HepG2 (cell line): ENCODE results near the gene SERTM2. TPM values are rescaled to one million over a fixed set of nuclear protein-coding genes. Genes with fewer than 3 reads are reported as not detected.

Experiments
- ATAC-seq: fragments of 200-7000 bp; cut with Tn5 transposase; 3 replicates; pipeline ENCODE4 v1.9.1; 2020; ENCODE audit warnings: mild to moderate bottlenecking, moderate library complexity
- BruUV-seq: library from RNA; stranded (reverse); fragments of 400-500 nt; replicated peaks from 2 replicates; lab custom pipeline; 2021; lab: Mats Ljungman, UMichigan
- CTCF ChIA-PET: fragments of 300-600 bp; formaldehyde crosslinking; extraction: SDS; loops from one replicate; lab custom pipeline; 2021; ENCODE audit warnings: low total read pairs, inconsistent platforms, low intra/inter-chr PET ratio; lab: Yijun Ruan, JAX
- POLR2A ChIA-PET: fragments of 350-600 bp; sonication (Branson Sonifier 250); formaldehyde crosslinking; loops from one replicate; lab custom pipeline; 2020; ENCODE audit warnings: antibody characterized with exemption, inconsistent platforms; lab: Yijun Ruan, JAX
- DNase-seq: peaks from one replicate; pipeline ENCODE4 v3.0.0-alpha.2; 2015; ENCODE audit warnings: low spot score
- FAIRE-seq: peaks from 3 replicates; lab custom pipeline; 2011; peaks lifted over from hg19 to GRCh38; lab: Jason Lieb, UNC
- H2AFZ ChIP-seq: one replicate; pipeline ENCODE4 v1.6.1; 2011; ENCODE audit warnings: low read length, inconsistent platforms
- H3K27ac ChIP-seq: fragments of 300-600 bp; 3 replicates; pipeline ENCODE4 v1.8.0; 2011; ENCODE audit warnings: mixed run types, mild to moderate bottlenecking, mixed read lengths, low read length, inconsistent platforms; ENCODE audit not compliant: insufficient read depth; ENCODE audit errors: extremely low read length
- H3K27me3 ChIP-seq, 2 experiments: fragments of 200-600 bp in 1 of 2; 2 replicates in 1 of 2; 3 replicates in 1 of 2; pipeline versions ENCODE4 v1.6.0 to v1.8.0; 2011; ENCODE audit warnings: low read length in 2 of 2, mild to moderate bottlenecking in 2 of 2, moderate library complexity in 2 of 2, inconsistent platforms in 1 of 2; ENCODE audit not compliant: insufficient read depth in 2 of 2, control insufficient read depth in 1 of 2
- H3K36me3 ChIP-seq, 2 experiments: fragments of 200-600 bp in 1 of 2; replicated peaks in 1 of 2; 2 replicates in 1 of 2; 3 replicates in 1 of 2; pipeline versions ENCODE4 v1.5.1 to v1.8.0; 2011; ENCODE audit warnings: low read length in 2 of 2, inconsistent platforms in 1 of 2; ENCODE audit not compliant: insufficient read depth in 2 of 2, control insufficient read depth in 1 of 2
- H3K4me1 ChIP-seq: 2 replicates; pipeline ENCODE4 v1.5.1; 2012; ENCODE audit warnings: low read length, inconsistent platforms; ENCODE audit not compliant: insufficient read depth
- H3K4me2 ChIP-seq: 2 replicates; pipeline ENCODE4 v1.6.0; 2011; ENCODE audit warnings: low read depth, low read length, inconsistent platforms
- H3K4me3 ChIP-seq, 3 experiments: fragments of 200-600 bp in 1 of 3; sonication (generic), shearing (Covaris generic) in 1 of 3; replicated peaks in 1 of 3; 2 replicates each; pipeline ENCODE4 v1.5.1; 2011 to 2016; ENCODE audit warnings: low read length in 3 of 3, inconsistent platforms in 2 of 3, low read depth in 2 of 3, mild to moderate bottlenecking in 2 of 3, control low read depth in 1 of 3, mixed read lengths in 1 of 3; ENCODE audit not compliant: insufficient read depth in 1 of 3
- H3K79me2 ChIP-seq: one replicate; pipeline ENCODE4 v1.6.1; 2011; ENCODE audit warnings: low read length, inconsistent platforms; ENCODE audit not compliant: insufficient read depth
- H3K9ac ChIP-seq: 2 replicates; pipeline ENCODE4 v1.6.0; 2011; ENCODE audit warnings: mild to moderate bottlenecking, low read depth, low read length, inconsistent platforms; ENCODE audit not compliant: insufficient read depth
- H3K9me3 ChIP-seq: 2 replicates; pipeline ENCODE4 v1.5.1; 2012; ENCODE audit warnings: mild to moderate bottlenecking, low read length
- H4K20me1 ChIP-seq: 2 replicates; pipeline ENCODE4 v1.6.0; 2011; ENCODE audit warnings: inconsistent platforms, mild to moderate bottlenecking, low read length, moderate library complexity; ENCODE audit not compliant: insufficient read depth
- FOXM1 ChIP-seq: sonication (generic); formaldehyde crosslinking; IDR thresholded peaks from 2 replicates; pipeline ENCODE4 v1.5.0; 2020; ENCODE audit warnings: missing genetic modification reagents
- NFIB ChIP-seq: sonication (generic); formaldehyde crosslinking; IDR thresholded peaks from 2 replicates; pipeline ENCODE4 v1.9.0; 2021; ENCODE audit warnings: missing genetic modification reagents, mild to moderate bottlenecking, borderline replicate concordance
- RELA ChIP-seq: sonication (generic); formaldehyde crosslinking; IDR thresholded peaks from 2 replicates; pipeline ENCODE4 v1.4.0; 2020; ENCODE audit warnings: missing genetic modification reagents
- RNF2 ChIP-seq: fragments of 450-650 bp; conservative IDR thresholded peaks from 2 replicates; pipeline ENCODE4 v1.6.1; 2016; ENCODE audit warnings: low read depth
- ZC3H4 ChIP-seq: sonication (generic); formaldehyde crosslinking; IDR thresholded peaks from 2 replicates; pipeline ENCODE4 v1.4.0; 2020; ENCODE audit warnings: missing genetic modification reagents, borderline replicate concordance
- ZFP36L1 ChIP-seq: sonication (generic); formaldehyde crosslinking; IDR thresholded peaks from 2 replicates; pipeline ENCODE4 v1.8.0; 2022; ENCODE audit warnings: mild to moderate bottlenecking, missing genetic modification reagents, moderate library complexity
- ZNF101 ChIP-seq: sonication (generic); formaldehyde crosslinking; IDR thresholded peaks from 2 replicates; pipeline ENCODE4 v1.4.0; 2020; ENCODE audit warnings: mild to moderate bottlenecking, low read depth, missing genetic modification reagents, borderline replicate concordance
- ZNF567 ChIP-seq: sonication (generic); formaldehyde crosslinking; IDR thresholded peaks from 2 replicates; pipeline ENCODE4 v1.8.1; 2023; ENCODE audit warnings: mild to moderate bottlenecking, missing genetic modification reagents, borderline replicate concordance
- in situ Hi-C: cut with HindIII; loops from 2 replicates; pipeline ENCODE4 v1.10.0; 2017; ENCODE audit warnings: low pct_unique_long_range_greater_than_20kb; ENCODE audit not compliant: extremely low pct_ligation_motif_present
- intact Hi-C: fragments of 100-400 bp; cut with micrococcal nuclease; formaldehyde crosslinking; loops from one replicate; pipeline ENCODE4 v1.10.0; 2022; ENCODE audit not compliant: unreplicated experiment
- polyA plus RNA-seq, 8 experiments: library from polyadenylated mRNA; depleted of rRNA in 3 of 8; stranded (reverse) in 7 of 8; unstranded in 1 of 8; fragments of >200 nt; fragmentation: Illumina TruSeq in 4 of 8; extraction: Trizol in 4 of 8; gene quantifications; 2 replicates each; pipeline versions ENCODE4 v1.2.1 to v1.2.3, GENCODE V29; 2011 to 2016; ENCODE audit warnings: low read depth in 4 of 8, missing spikeins in 1 of 8, mixed read lengths in 1 of 8; ENCODE audit not compliant: insufficient read depth in 1 of 8
- total RNA-seq, 5 experiments: library from RNA; depleted of rRNA; stranded (reverse); fragments of >200 nt; fragmentation: Illumina TruSeq; extraction: Trizol; gene quantifications; 2 replicates each; pipeline ENCODE4 v1.2.3, GENCODE V29; 2016; ENCODE audit warnings: low read depth in 1 of 5
- TF ChIP-seq, protein P1 (sequence below): sonication (generic); formaldehyde crosslinking; IDR thresholded peaks from 2 replicates; pipeline ENCODE4 v1.5.0; 2020; ENCODE audit warnings: missing genetic modification reagents
- TF ChIP-seq, protein P2 (sequence below): sonication (generic); formaldehyde crosslinking; IDR thresholded peaks from 2 replicates; pipeline ENCODE4 v1.9.0; 2021; ENCODE audit warnings: missing genetic modification reagents, borderline replicate concordance
- TF ChIP-seq, protein P3 (sequence below): sonication (generic); formaldehyde crosslinking; IDR thresholded peaks from 2 replicates; pipeline ENCODE4 v1.5.0; 2020; ENCODE audit warnings: missing genetic modification reagents, mild to moderate bottlenecking, borderline replicate concordance

SERTM2 gene
- total and polyA plus RNA-seq, 2 of the 13 experiments (the other 11 are each of a cell fraction or from before 2014, with no cell fraction given): not detected

DNA sequence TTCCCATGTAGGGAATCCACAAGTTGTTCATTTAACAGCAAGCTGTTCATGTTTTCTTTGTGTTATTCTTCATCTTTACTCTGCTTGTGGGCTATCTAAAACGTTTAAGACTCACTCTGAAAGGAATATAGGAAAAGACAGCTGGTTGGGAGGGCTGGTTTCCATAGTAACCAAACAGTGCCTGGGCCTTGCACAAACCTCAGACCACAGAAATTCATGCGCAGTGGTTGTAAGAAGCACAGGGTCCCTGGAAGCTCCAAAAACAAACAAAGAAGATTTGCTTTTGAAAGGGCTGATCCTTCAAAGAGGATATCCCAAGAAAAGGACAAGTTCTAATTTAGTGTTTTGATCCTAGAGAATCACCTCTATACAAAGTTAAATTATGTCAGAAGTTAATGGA, 7.8 kb downstream of the SERTM2 start (continued):
- TF ChIP-seq NFIB (CRISPR knock-in tag): no peak
- TF ChIP-seq RELA (CRISPR knock-in tag): no peak
- TF ChIP-seq, all 625 proteins: peak for 0

DNA sequence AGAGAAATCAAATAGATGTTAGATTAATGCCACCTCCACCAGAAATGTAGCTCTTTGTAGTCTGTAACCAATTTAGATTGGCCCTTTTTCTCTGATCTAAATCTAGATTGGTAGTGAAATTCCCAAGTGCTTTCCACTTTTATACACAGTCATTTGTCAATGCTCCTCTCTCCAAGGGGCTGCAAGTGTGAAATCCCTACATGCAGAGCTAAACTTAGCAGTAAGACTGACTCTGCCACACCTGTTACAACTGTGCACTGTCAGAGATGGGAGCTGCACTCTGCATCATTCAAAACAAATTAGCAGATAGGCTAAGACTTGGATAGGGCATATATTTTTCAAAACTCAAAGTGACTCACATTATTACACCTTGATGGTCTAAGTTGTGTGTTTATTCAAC, 9.1 kb downstream of the SERTM2 start:
- DNase-seq (no peak), FAIRE-seq (no peak), ATAC-seq (no peak)
- H2AFZ ChIP-seq: no peak overlapping the region
- H3K36me3 ChIP-seq: no peaks in the 10 kb centered on the region
- no peak overlapping the region for H3K4me3 ChIP-seq
- H4K20me1 ChIP-seq: no peaks in the 10 kb centered on the region
- CTCF ChIA-PET: no interaction called here
- no peak overlapping the region for H3K4me2 ChIP-seq
- intact Hi-C loops (no loop called here), in situ Hi-C loops (no loop called here)
- TF ChIP-seq ZNF567 (CRISPR knock-in tag): no peak
- TF ChIP-seq FOXM1 (CRISPR knock-in tag): no peak
- no peak for TF ChIP-seq ZNF101 (CRISPR knock-in tag)
- TF ChIP-seq, protein P1, sequence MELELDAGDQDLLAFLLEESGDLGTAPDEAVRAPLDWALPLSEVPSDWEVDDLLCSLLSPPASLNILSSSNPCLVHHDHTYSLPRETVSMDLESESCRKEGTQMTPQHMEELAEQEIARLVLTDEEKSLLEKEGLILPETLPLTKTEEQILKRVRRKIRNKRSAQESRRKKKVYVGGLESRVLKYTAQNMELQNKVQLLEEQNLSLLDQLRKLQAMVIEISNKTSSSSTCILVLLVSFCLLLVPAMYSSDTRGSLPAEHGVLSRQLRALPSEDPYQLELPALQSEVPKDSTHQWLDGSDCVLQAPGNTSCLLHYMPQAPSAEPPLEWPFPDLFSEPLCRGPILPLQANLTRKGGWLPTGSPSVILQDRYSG (CRISPR knock-in tag): no peak
- TF ChIP-seq, protein P2, sequence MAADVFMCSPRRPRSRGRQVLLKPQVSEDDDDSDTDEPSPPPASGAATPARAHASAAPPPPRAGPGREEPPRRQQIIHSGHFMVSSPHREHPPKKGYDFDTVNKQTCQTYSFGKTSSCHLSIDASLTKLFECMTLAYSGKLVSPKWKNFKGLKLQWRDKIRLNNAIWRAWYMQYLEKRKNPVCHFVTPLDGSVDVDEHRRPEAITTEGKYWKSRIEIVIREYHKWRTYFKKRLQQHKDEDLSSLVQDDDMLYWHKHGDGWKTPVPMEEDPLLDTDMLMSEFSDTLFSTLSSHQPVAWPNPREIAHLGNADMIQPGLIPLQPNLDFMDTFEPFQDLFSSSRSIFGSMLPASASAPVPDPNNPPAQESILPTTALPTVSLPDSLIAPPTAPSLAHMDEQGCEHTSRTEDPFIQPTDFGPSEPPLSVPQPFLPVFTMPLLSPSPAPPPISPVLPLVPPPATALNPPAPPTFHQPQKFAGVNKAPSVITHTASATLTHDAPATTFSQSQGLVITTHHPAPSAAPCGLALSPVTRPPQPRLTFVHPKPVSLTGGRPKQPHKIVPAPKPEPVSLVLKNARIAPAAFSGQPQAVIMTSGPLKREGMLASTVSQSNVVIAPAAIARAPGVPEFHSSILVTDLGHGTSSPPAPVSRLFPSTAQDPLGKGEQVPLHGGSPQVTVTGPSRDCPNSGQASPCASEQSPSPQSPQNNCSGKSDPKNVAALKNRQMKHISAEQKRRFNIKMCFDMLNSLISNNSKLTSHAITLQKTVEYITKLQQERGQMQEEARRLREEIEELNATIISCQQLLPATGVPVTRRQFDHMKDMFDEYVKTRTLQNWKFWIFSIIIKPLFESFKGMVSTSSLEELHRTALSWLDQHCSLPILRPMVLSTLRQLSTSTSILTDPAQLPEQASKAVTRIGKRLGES (CRISPR knock-in tag): no peak
- TF ChIP-seq ZFP36L1: no peak
- TF ChIP-seq, protein P3, sequence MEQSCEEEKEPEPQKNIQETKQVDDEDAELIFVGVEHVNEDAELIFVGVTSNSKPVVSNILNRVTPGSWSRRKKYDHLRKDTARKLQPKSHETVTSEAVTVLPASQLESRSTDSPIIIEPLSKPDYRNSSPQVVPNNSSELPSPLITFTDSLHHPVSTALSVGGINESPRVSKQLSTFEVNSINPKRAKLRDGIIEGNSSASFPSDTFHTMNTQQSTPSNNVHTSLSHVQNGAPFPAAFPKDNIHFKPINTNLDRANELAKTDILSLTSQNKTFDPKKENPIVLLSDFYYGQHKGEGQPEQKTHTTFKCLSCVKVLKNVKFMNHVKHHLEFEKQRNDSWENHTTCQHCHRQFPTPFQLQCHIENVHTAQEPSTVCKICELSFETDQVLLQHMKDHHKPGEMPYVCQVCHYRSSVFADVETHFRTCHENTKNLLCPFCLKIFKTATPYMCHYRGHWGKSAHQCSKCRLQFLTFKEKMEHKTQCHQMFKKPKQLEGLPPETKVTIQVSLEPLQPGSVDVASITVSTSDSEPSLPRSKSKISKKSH (CRISPR knock-in tag): no peak
- TF ChIP-seq ZC3H4: no peak
- TF ChIP-seq RNF2: no peak
- H3K9ac ChIP-seq: no peak overlapping the region
- no peaks in the 10 kb centered on the region for H3K4me1 ChIP-seq
- H3K27me3 ChIP-seq: no peaks in the 10 kb centered on the region
- no TSS peak for BruUV-seq
- no peaks in the 10 kb centered on the region for H3K9me3 ChIP-seq
- POLR2A ChIA-PET: no interaction called here
- no peak overlapping the region for H3K27ac ChIP-seq
- no peaks in the 10 kb centered on the region for H3K79me2 ChIP-seq
